ENCODE results near the gene IKZF4. TPM values are rescaled to one million over a fixed set of nuclear protein-coding genes. Genes with fewer than 3 reads are reported as not detected.
"Not testable (repeated sequence)": the region's sequence is repeated elsewhere in the genome, so short reads cannot be mapped to it uniquely, and the experiment has no call there.

Gene IKZF4
- total RNA-seq, 1 donor, result 2.5 TPM

DNA sequence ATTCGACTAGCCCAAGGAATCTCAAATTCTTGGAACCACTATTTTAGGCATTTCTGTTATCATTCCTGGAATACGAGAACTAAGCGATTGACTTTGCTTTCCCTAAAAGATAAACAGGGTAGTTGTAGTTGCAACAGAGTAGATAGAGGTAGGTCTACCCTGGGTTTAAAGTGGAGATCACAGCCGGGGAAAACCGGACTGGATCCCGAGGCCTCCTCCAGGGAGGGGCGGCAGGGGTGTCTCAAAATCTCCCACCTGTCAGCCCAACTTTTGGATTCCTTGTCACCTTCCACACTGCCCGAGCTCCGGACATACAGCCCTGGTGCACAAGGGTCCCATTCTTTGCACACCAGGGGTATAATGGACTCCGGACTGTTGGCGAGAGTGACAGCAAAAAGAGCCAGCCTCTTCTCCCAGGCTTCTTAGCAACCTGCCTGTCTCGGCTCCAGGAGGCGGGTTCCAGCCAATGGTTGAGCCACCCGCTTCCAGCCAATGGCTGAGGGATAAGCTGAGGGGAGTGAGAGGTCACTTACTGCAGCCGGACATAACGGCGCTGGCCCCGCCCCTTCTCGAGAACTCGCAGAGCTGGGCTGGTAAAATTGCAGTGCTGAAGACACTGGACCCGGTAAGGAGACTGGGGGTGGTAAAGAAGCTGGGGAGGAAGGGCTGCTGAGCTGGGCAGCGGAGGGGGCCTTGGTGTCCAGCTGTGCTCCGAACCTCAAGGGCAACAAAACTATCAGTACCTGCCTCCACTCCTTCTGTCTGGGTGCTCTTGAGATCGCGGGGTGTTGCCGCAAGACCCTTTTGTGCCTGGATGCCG is 23.9 kb upstream of the IKZF4 start, which contains the start of gene SUOX:
TSS of gene SUOX (plus strand) at position 562 of the 820 bp plus-strand sequence. CDS start 4,946 bp downstream, outside the sequence.
- peak within 1 kb of the TSS; percentile 71 for H3K27ac ChIP-seq (ENCODE audit: low read depth, low read length)
- TF ChIP-seq, protein P1, sequence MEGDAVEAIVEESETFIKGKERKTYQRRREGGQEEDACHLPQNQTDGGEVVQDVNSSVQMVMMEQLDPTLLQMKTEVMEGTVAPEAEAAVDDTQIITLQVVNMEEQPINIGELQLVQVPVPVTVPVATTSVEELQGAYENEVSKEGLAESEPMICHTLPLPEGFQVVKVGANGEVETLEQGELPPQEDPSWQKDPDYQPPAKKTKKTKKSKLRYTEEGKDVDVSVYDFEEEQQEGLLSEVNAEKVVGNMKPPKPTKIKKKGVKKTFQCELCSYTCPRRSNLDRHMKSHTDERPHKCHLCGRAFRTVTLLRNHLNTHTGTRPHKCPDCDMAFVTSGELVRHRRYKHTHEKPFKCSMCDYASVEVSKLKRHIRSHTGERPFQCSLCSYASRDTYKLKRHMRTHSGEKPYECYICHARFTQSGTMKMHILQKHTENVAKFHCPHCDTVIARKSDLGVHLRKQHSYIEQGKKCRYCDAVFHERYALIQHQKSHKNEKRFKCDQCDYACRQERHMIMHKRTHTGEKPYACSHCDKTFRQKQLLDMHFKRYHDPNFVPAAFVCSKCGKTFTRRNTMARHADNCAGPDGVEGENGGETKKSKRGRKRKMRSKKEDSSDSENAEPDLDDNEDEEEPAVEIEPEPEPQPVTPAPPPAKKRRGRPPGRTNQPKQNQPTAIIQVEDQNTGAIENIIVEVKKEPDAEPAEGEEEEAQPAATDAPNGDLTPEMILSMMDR (IDR thresholded peaks at IDR 0.05; ENCODE audit: extremely low read depth, low read depth, low read length), result no peak
- H3K36me3 ChIP-seq (ENCODE audit: insufficient read depth, low read length), result peaks cover 30% of the 10 kb centered on the region

DNA sequence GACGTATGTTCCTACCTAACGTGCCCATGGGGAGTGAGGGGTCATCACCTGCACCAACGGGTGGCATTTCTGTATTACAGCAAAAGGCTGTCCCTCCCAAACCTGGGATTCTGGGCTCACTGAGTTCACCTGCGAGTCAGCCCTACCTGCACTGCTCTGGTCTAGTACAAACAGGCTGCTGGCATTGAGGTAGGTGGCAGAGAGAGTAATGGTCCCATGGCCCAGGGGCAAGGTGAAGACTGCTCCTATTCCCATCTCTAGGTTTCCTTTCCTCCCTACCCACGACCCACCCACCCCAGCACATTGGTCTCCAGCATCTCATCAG is 23.3 kb upstream of the IKZF4 start:
- DNase-seq (ENCODE audit: insufficient read length, low spot score, missing footprints), result peak; percentile 52
- Histone ChIP-seq H3K27ac (ENCODE audit: low read depth, low read length) (peak overlapping the region; percentile 71), H3K79me2 (ENCODE audit: insufficient read depth, low read length) (peaks cover 12% of the 10 kb centered on the region), H3K4me2 (ENCODE audit: insufficient read depth, low read length) (peak overlapping the region; percentile 92), H3K27me3 (ENCODE audit: insufficient read depth, low read length) (no peaks in the 10 kb centered on the region), H3K36me3 (ENCODE audit: insufficient read depth, low read length) (peaks cover 26% of the 10 kb centered on the region), H2AFZ (ENCODE audit: low read length) (peak overlapping the region; percentile 96), H3K4me1 (ENCODE audit: insufficient read depth, low read length) (peaks cover 14% of the 10 kb centered on the region), H3K9me3 (ENCODE audit: low read depth, low read length) (no peaks in the 10 kb centered on the region), H3K4me3 (ENCODE audit: insufficient read depth, low read length) (peak overlapping the region; percentile 96), H4K20me1 (ENCODE audit: insufficient read depth, low read length) (no peaks in the 10 kb centered on the region)
- TF ChIP-seq, protein P1 (IDR thresholded peaks at IDR 0.05; ENCODE audit: extremely low read depth, low read depth, low read length), result no peak

More for the DNA sequence above, 23.9 kb upstream of the IKZF4 start, which contains the start of gene SUOX:
- Histone ChIP-seq H4K20me1 (ENCODE audit: insufficient read depth, low read length) (no peaks in the 10 kb centered on the region), H2AFZ (ENCODE audit: low read length) (peak within 1 kb of the TSS; percentile 97), H3K4me2 (ENCODE audit: insufficient read depth, low read length) (peak within 1 kb of the TSS; percentile 92), H3K79me2 (ENCODE audit: insufficient read depth, low read length) (peaks cover 12% of the 10 kb centered on the region), H3K4me1 (ENCODE audit: insufficient read depth, low read length) (peaks cover 14% of the 10 kb centered on the region), H3K9me3 (ENCODE audit: low read depth, low read length) (no peaks in the 10 kb centered on the region), H3K27me3 (ENCODE audit: insufficient read depth, low read length) (no peaks in the 10 kb centered on the region), H3K4me3 (ENCODE audit: insufficient read depth, low read length) (peak within 1 kb of the TSS; percentile 96)
- peak; percentile 100 for DNase-seq (ENCODE audit: insufficient read length, low spot score, missing footprints)

DNA sequence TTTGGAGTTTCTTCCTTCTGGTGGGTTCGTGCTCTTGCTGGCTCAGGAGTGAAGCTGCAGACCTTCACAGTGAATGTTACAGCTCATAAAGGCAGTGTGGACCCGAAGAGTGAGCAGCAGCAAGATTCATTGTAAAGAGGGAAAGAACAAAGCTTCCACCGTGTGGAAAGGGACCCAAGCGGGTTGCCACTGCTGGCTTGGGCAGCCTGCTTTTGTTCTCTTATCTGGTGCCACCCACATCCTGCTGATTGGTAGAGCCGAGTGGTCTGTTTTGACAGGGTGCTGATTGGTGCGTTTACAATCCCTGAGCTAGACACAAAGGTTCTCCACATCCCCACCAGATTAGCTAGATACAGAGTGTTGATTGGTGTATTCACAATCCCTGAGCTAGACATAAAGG is 21.3 kb upstream of the IKZF4 start:
- not testable (repeated sequence) for H3K27ac ChIP-seq (ENCODE audit: low read depth, low read length); H3K27me3 ChIP-seq (ENCODE audit: insufficient read depth, low read length); H3K9me3 ChIP-seq (ENCODE audit: low read depth, low read length)

DNA sequence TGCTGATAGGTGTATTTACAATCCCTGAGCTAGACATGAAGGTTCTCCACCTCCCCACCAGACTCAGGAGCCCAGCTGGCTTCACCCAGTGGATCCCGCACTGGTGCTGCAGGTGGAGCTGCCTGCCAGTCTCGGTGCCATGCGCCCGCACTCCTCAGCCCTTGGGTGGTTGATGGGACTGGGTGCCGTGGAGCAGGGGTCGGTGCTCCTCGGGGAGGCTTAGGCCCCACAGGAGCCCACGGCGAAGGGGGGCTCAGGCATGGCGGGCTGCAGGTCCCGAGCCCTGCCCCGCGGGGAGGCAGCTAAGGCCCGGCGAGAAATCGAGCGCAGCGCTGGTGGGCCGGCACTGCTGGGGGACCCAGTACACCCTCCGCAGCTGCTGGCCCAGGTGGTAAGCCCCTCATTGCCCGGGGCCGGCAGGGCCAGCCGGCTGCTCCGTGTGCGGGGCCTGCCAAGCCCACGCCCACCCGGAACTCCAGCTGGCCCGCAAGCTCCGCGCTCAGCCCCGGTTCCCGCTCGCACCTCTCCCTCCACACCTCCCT is 20.8 kb upstream of the IKZF4 start:
- H3K4me3 ChIP-seq (ENCODE audit: insufficient read depth, low read length); H4K20me1 ChIP-seq (ENCODE audit: insufficient read depth, low read length); H3K9me3 ChIP-seq (ENCODE audit: low read depth, low read length); H3K27me3 ChIP-seq (ENCODE audit: insufficient read depth, low read length); H2AFZ ChIP-seq (ENCODE audit: low read length); H3K27ac ChIP-seq (ENCODE audit: low read depth, low read length); DNase-seq (ENCODE audit: insufficient read length, low spot score, missing footprints); H3K4me2 ChIP-seq (ENCODE audit: insufficient read depth, low read length): not testable (repeated sequence)
- Histone ChIP-seq H3K79me2 (ENCODE audit: insufficient read depth, low read length) (peaks cover 12% of the 10 kb centered on the region), H3K36me3 (ENCODE audit: insufficient read depth, low read length) (peaks cover 10% of the 10 kb centered on the region), H3K4me1 (ENCODE audit: insufficient read depth, low read length) (peaks cover 14% of the 10 kb centered on the region)

More for the DNA sequence above, 21.3 kb upstream of the IKZF4 start:
- H4K20me1 ChIP-seq (ENCODE audit: insufficient read depth, low read length); H3K4me2 ChIP-seq (ENCODE audit: insufficient read depth, low read length); DNase-seq (ENCODE audit: insufficient read length, low spot score, missing footprints); H3K4me3 ChIP-seq (ENCODE audit: insufficient read depth, low read length); H2AFZ ChIP-seq (ENCODE audit: low read length): not testable (repeated sequence)
- peaks cover 14% of the 10 kb centered on the region for H3K4me1 ChIP-seq (ENCODE audit: insufficient read depth, low read length)
- peaks cover 13% of the 10 kb centered on the region for H3K36me3 ChIP-seq (ENCODE audit: insufficient read depth, low read length)
- peaks cover 12% of the 10 kb centered on the region for H3K79me2 ChIP-seq (ENCODE audit: insufficient read depth, low read length)

All from osteoblast (primary cell).